NCI-H526 treated with DMSO at 0.1 percent for 48 hours (cell line): ENCODE results near the gene SFXN5.

ENCODE experiments used
- DNase-seq: peaks from one replicate; lab custom pipeline; 2025; lab: John Stamatoyannopoulos, UW

The SFXN5 gene

GRCh38 chr2:72956936-72957335 lies 114.6 kb downstream of the SFXN5 start:
- DNase-seq, result no peak

- no peak for DNase-seq
Measured at GRCh38 chr2:72956050-72956395, 115.5 kb downstream of the SFXN5 start.

GRCh38 chr2:72955228-72956049 lies 116.1 kb downstream of the SFXN5 start:
- no peak for DNase-seq

DNA sequence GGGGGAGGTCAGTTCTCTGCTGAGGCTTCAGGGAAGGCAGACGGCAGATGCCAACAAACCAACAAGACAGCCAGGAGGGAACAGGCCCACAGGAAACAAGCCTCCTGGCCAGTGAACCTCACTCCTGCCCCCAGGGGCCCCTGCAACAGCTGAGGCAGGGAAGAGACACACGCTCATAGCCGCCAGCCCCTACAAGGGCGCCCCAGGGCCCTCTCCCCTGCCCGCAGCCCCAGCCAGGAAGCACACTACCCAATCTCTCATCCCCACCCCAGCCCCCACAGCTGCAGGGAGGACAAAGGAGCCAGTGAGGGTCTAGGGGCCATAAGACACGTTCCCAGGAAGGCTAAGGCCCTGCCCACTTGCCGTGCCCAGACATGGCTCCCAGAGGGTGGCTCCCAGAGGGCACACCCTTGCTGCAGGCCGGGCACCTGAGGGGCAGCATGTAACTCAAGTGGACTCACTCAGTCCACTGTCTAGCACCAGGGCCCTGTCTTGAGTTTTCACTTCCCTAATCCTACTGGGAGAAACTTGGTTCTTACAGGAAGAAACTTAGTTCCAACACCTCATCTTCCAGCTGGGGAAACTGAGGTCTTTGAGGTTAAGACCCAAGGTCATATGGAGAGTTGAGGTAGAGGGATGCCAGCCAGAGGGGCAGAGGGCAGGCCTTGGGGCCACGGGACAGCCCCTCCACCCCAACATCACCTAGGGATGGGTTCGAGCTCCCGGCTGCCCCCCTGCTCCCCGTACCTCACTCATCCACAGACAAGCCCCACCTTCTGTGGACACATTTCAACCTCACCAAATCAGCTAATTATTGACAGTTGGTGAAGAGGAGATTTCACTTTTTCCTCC lies 116.9 kb downstream of the SFXN5 start:
- no peak for DNase-seq

- DNase-seq, result no peak
Measured at GRCh38 chr2:72953976-72954375, 117.5 kb downstream of the SFXN5 start.

DNA sequence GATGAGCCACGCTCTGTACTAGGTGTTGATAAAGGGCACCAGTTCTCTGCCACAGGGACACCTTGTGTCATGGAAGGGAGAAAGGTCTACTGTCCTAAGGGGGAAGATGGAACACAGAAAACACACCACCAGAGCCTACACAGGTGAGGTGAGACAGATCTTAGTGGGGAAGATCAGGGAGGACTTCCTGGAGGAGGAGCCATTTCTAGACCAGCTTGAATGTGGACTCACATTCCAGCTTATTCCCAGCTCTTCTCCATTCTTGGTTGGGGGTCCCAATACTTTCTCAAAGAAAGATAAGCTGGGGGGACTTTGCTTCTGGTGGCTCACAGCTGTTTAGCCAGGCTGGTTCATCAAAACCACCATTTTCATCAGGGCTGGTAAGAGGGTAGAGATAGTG lies 118.0 kb downstream of the SFXN5 start:
- no peak for DNase-seq

DNA sequence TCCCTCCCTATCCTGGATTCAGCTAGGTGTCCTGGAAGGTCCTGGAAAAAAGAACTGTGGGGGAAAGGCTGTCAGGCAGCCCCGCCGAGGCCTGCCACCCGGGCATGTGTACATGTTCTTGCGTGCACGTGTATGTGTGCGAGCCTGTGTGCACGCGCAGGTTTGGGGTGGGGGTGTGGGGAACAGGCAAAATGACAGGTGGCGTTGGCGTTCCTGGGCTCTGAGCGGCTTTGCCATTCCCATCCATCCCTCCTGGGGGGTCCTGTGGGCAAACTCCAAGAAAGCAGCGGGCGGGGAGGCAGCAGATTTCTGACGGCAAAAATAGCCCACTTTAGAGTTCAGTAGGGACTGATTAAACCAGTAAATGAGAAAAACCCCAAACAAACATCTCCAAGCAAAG lies 118.6 kb downstream of the SFXN5 start:
- no peak for DNase-seq

GRCh38 chr2:72952110-72952823 lies 119.2 kb downstream of the SFXN5 start:
- DNase-seq, result no peak

- DNase-seq, result no peak
Measured at GRCh38 chr2:72951303-72952095, 120.0 kb downstream of the SFXN5 start.

GRCh38 chr2:72950558-72951255 lies 120.8 kb downstream of the SFXN5 start:
- no peak for DNase-seq

- DNase-seq, result no peak
Measured at GRCh38 chr2:72949642-72950041, 121.9 kb downstream of the SFXN5 start.

DNA sequence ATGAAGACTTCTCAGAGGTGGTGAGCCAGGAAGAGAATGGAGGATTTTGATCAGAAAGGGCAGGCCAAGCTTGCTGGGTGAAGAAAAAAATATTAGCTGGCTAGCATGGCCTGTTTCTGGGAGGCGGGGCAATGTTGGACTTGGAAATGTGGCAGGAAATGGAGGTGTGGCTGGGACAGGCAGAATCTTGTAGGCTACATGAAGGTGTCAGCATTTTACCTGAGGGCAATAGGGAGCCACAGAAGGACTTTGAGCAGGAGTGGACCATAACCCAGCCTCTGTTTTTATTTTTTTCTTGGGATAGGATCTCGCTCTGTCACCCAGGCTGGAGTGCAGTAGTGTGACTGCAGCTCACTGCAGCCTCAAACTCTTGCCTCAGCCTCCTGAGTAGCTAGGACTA lies 122.5 kb downstream of the SFXN5 start:
- DNase-seq, result no peak

- DNase-seq, result no peak
Measured at GRCh38 chr2:72947952-72948830, 123.3 kb downstream of the SFXN5 start.

- no peak for DNase-seq
Measured at GRCh38 chr2:72946466-72946865, 125.0 kb downstream of the SFXN5 start.

DNA sequence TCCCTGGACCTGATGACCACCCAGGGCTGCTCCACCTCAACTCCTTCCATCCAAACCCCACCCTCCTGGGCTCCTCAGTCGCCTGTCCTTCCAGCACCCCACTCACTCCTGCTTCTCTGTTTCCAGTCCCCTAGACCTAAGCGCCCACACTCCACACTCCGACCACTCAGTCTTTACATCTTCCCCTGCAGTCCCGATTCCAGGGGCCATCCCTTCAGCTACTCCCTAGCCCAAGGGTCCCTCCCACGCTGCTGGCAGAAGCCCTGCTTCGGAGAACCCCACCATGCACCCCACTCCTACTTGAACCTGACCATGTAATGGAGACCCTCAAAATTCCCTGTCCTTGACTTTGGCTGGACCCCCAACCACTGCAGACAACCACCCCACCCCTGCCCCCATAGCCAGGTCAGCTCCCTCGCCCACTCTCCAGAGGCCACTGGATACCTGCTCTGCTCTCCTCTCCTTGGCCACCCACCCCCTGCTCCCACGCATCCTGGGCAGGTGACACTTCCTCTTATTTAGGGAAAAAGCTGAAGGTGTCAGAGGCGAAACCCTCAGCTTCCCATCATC lies 126.0 kb downstream of the SFXN5 start:
- no peak for DNase-seq

DNA sequence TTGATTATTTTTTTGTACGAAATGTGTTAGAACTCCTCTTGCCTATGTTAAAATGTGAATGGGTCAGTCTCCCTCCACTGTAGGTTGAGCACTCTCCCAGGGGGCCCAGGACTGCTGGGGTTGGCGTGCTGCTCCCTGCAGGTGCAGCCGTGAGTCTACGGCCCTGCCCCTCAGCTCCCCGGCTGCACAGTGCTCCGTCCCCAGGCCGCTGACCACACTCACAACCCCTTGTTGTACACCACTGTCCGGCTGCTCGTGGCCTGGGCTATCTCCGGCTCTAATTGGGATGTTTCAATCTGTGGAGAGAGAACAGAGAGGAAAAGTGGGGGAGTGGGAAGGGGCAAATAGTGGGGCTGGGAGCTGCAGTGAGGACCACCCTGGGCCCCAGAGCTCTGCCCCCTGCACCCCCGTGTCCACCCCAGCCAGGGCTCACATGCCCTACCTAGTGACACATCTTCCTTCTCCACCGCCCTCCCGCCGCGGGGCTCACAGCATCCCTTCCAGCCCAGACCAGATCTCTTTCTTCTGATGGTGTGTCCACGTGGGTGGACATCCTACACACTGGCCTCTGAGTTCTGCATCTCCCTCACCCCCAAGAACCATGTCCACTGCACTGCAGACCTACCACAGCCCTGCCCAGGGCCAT lies 126.6 kb downstream of the SFXN5 start:
- DNase-seq, result no peak

- DNase-seq, result no peak
Measured at GRCh38 chr2:72943540-72944395, 127.7 kb downstream of the SFXN5 start.

GRCh38 chr2:72942881-72943418 lies 128.6 kb downstream of the SFXN5 start:
- no peak for DNase-seq
